Measurements from ENCODE around the gene CLDN20.

CLDN20 gene

GRCh38 chr6:155256122-155256795, 7.6 kb upstream of the CLDN20 start:
- Histone ChIP-seq H4K20me1 (ENCODE audit: low read depth, low read length) (no peaks in the 10 kb centered on the region), H3K9me3 (ENCODE audit: insufficient read depth, low read length) (no peaks in the 10 kb centered on the region), H3K9ac (ENCODE audit: low read length) (no peak overlapping the region), H3K9me2 (replicated peaks; ENCODE audit: insufficient read depth, low read length) (no peaks in the 10 kb centered on the region), H3F3A (ENCODE audit: insufficient read depth) (peaks cover 12% of the 10 kb centered on the region; the same call in 1 of the 2 replicates), H3K79me2 (ENCODE audit: insufficient read depth, low read length) (no peaks in the 10 kb centered on the region; the same call in 1 of the 2 replicates), H3K4me3 (ENCODE audit: insufficient read depth, low read length, poor library complexity, severe bottlenecking) (no peak overlapping the region), H3K27ac (ENCODE audit: low read depth, low read length) (no peak overlapping the region), H3K36me3 (ENCODE audit: low read length) (peaks cover 40% of the 10 kb centered on the region), H3K27me3 (ENCODE audit: low read length) (no peaks in the 10 kb centered on the region), H3K4me2 (ENCODE audit: low read depth, low read length, poor library complexity, severe bottlenecking) (no peak overlapping the region), H2AFZ (ENCODE audit: low read depth, low read length, severe bottlenecking) (no peak overlapping the region)
- TF ChIP-seq CTCF (IDR thresholded peaks at IDR 0.05; ENCODE audit: insufficient read depth, low read length, poor library complexity, severe bottlenecking) (no peak), EZH2phosphoT487 (conservative IDR thresholded peaks at IDR 0.05; ENCODE audit: low read length) (no peak)

GRCh38 chr6:155257796-155258195, 6.0 kb upstream of the CLDN20 start:
- no peaks in the 10 kb centered on the region for H3K9me3 ChIP-seq (ENCODE audit: insufficient read depth, low read length)
- no peaks in the 10 kb centered on the region for H4K20me1 ChIP-seq (ENCODE audit: low read depth, low read length)
- H2AFZ ChIP-seq (ENCODE audit: low read depth, low read length, severe bottlenecking), result no peak overlapping the region
- no peak overlapping the region for H3K27ac ChIP-seq (ENCODE audit: low read depth, low read length)
- no peak overlapping the region for H3K4me3 ChIP-seq (ENCODE audit: insufficient read depth, low read length, poor library complexity, severe bottlenecking)
- peaks cover 38% of the 10 kb centered on the region for H3K36me3 ChIP-seq (ENCODE audit: low read length)
- no peaks in the 10 kb centered on the region for H3K27me3 ChIP-seq (ENCODE audit: low read length)
- peaks cover 6% of the 10 kb centered on the region; the same call in 1 of the 2 replicates for H3K79me2 ChIP-seq (ENCODE audit: insufficient read depth, low read length)
- H3K9me2 ChIP-seq (replicated peaks; ENCODE audit: insufficient read depth, low read length), result no peaks in the 10 kb centered on the region
- TF ChIP-seq CTCF (IDR thresholded peaks at IDR 0.05; ENCODE audit: insufficient read depth, low read length, poor library complexity, severe bottlenecking), result no peak
- TF ChIP-seq EZH2phosphoT487 (conservative IDR thresholded peaks at IDR 0.05; ENCODE audit: low read length), result no peak
- H3F3A ChIP-seq (ENCODE audit: insufficient read depth), result peaks cover 12% of the 10 kb centered on the region; the same call in 1 of the 2 replicates
- H3K9ac ChIP-seq (ENCODE audit: low read length), result no peak overlapping the region
- H3K4me2 ChIP-seq (ENCODE audit: low read depth, low read length, poor library complexity, severe bottlenecking), result no peak overlapping the region

- Histone ChIP-seq H3K27ac (ENCODE audit: low read depth, low read length) (no peak overlapping the region), H4K20me1 (ENCODE audit: low read depth, low read length) (no peaks in the 10 kb centered on the region), H3K79me2 (ENCODE audit: insufficient read depth, low read length) (peaks cover 6% of the 10 kb centered on the region; the same call in 1 of the 2 replicates), H2AFZ (ENCODE audit: low read depth, low read length, severe bottlenecking) (no peak overlapping the region), H3K36me3 (ENCODE audit: low read length) (peaks cover 25% of the 10 kb centered on the region), H3K9ac (ENCODE audit: low read length) (no peak overlapping the region), H3K27me3 (ENCODE audit: low read length) (no peaks in the 10 kb centered on the region), H3K9me3 (ENCODE audit: insufficient read depth, low read length) (no peaks in the 10 kb centered on the region), H3K4me2 (ENCODE audit: low read depth, low read length, poor library complexity, severe bottlenecking) (no peak overlapping the region), H3K4me3 (ENCODE audit: insufficient read depth, low read length, poor library complexity, severe bottlenecking) (no peak overlapping the region), H3F3A (ENCODE audit: insufficient read depth) (peaks cover 12% of the 10 kb centered on the region; the same call in 1 of the 2 replicates), H3K9me2 (replicated peaks; ENCODE audit: insufficient read depth, low read length) (no peaks in the 10 kb centered on the region)
- TF ChIP-seq EZH2phosphoT487 (conservative IDR thresholded peaks at IDR 0.05; ENCODE audit: low read length) (no peak), CTCF (IDR thresholded peaks at IDR 0.05; ENCODE audit: insufficient read depth, low read length, poor library complexity, severe bottlenecking) (no peak)
Observed at GRCh38 chr6:155259204-155259603, 4.6 kb upstream of the CLDN20 start.

Data from SU-DHL-6 (cell line).